PC-3 (cell line): ENCODE results near the gene SKAP1.

ENCODE experiments used
- CTCF ChIP-seq: fragments of 300-600 bp; sonication (generic); conservative IDR thresholded peaks from 2 replicates; pipeline ENCODE4 v1.5.1; 2017; ENCODE audit warnings: antibody characterized with exemption, low read depth, mild to moderate bottlenecking, low read length
- EZH2phosphoT487 ChIP-seq: fragments of 300-600 bp; sonication (generic); IDR thresholded peaks from 2 replicates; pipeline ENCODE4 v1.6.1; 2018; ENCODE audit warnings: mild to moderate bottlenecking, antibody characterized with exemption, low read length, borderline replicate concordance

- TF ChIP-seq CTCF (no peak), EZH2phosphoT487 (no peak)
These were observed 178.1 kb downstream of the SKAP1 start for GRCh38 chr17:48251950-48252349.
